HG02973 (cell line): ENCODE results near the gene NATD1.

Experiments
- ATAC-seq: cut with Tn5 transposase; IDR thresholded peaks from one replicate; pipeline ENCODE4 v1.9.1; 2021; ENCODE audit warnings: moderate library complexity; ENCODE audit not compliant: unreplicated experiment

The NATD1 gene

DNA sequence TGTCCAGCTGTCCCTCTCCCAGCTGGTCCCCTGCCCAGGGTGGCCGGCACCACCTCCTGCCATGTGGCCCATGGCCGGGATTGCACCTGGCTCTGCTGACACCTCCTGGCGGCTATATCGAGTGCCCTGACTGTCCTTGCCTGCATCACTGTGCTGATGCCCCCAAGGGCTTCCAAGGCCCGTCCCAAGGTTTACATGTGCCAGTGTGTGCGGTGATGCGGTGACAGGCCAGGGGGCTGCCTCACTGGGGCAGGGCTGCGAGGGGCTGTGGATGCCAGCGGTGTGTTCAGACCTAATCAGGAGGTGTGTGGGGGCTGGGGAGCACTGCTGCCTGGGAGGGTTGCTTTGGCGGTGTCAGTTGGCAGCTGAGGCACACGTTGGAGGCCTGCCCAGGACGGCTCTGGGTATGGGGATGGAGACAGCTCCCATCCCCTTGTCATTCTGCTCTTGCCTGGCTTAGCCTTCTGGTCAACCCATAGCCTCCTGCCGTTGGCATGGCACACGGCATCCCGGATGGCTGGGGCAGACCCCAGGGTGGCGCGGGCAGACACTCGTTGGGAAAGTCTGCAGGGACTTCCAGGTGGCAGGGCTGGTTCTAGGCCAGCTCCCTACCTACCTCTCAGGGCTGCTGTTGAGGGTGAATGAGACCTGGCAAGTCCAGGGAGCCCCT lies 36.8 kb upstream of the NATD1 start:
- ATAC-seq, result no peak

DNA sequence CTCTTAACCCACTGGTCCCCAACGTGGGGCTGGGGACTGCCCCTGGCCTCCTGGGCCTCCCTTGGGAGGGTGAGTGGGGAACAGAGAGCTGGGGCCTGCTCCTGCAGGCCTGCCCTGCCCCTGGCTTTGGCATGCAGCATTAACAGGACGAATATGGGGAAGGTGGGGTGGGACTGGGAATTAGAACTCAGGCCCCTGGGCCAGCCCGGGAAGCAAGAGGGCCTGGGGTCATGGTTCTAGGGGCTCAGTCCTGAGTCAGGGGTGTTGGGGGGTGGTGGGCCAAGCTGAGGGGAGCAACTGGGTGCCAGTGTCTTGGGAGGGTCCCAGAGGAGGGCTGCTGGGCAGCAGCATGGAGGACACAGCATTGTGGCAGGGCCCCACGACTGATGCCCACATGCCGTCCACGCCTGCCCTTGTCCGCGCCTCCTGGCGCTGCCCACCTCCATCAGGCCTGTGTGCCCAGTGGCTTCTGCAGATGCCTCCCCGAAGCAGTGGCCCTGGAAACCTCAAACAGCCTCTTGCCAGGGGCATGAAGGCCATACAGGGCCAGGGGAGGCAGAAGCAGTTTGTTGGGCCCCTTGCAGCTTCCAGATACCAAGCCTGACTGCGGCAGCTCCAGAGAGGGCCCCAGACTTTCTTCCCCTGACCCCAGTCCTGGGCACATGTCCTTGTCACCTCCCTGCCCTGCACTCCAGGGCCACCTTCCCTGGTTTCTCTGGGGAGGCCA lies 36.1 kb upstream of the NATD1 start:
- ATAC-seq, result no peak

DNA sequence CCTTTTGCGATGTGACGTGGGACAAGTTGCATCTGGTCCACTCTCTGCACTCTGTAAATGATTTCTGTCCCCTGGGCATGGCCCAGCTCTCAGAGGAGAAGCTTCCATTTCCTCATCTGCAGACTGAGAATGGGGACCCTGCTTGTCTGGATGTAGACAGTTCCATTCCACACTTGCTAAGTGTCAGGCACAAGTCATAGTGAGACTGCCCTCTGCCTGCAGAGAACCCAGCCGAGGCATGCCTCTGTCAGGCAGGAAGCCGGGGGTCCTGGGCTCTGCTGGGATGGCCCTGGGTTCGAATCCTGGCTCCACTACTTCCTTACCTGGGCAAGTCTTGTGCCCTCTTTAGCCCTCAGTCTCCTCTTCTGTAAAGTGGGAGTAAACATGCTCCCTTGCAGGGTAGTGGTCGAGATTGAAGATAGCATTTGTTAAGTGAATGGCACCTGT lies 35.4 kb upstream of the NATD1 start:
- ATAC-seq, result peak; percentile 8

DNA sequence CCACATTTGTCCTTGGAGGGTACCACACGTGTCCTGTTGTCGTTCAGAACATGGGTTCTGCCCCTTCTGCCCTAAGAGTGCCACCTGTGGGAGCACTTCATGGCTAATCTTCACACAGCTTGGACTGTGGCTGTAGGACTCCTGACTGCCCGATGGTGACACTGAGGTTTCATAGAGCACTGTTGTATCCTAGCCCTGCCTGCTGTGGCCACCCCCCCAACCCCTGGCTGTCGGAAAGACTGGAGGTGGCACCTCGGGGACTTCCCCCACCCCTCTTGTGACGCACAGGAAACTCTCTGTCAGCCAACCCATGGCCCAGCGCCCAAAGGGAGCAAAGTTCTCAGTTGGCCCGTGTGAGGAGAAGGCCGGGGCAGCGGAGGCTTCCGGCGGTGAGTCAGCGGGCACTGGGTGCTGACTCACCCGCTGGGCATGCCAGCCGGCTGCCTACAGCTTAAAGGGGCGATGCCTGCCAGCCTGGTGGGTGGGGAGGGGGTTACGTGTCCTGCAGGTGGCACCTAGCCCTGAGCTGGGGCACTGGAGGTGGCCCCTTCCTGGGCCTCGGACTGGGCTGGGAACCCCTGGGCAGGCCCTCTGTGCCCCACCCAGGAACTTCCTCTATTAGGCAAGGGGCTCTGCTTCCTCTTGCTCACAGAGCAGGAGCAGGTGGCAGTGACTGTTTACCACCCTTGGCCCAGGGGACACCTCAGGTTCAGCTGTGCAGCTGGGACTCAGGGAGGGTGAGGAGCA lies 34.7 kb upstream of the NATD1 start:
- ATAC-seq, result peak; percentile 21

DNA sequence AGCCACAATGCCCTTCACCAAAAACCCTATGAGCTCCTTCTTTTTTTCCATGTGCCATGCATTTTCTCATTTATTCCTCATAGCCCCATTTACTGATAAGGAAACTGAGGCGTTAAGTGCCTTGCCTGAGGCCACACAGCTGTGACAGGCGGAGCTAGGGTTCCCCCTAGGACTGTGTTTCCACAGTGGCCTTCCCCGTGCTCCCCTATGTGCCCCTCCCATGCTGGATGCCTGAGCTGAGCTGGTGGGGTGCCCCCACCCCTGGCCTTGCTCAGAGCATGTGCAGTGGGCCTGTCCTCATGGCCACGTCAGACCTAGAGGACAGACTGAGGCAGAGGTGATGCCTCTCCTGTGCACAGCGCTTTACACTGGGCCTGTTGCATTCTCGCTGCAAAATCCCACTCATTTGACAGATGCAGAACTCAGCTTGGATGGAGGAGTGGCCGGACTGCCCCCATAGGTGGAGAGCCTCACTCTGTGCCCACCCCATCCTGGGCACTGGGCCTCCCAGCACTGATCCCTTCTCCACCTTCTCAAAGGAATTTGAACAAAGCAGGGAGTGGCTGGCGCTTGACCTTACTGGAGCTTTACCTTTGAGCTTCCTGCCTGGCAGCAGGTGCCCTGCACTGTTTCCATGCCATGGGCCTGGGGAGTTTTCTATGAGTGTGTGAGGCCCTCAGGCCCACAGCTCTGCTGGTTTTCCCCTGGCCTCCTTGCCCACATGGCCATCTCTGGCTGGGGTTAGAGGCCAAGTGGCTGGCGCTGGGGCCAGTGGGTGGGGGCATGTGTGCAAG lies 33.9 kb upstream of the NATD1 start:
- ATAC-seq, result no peak

DNA sequence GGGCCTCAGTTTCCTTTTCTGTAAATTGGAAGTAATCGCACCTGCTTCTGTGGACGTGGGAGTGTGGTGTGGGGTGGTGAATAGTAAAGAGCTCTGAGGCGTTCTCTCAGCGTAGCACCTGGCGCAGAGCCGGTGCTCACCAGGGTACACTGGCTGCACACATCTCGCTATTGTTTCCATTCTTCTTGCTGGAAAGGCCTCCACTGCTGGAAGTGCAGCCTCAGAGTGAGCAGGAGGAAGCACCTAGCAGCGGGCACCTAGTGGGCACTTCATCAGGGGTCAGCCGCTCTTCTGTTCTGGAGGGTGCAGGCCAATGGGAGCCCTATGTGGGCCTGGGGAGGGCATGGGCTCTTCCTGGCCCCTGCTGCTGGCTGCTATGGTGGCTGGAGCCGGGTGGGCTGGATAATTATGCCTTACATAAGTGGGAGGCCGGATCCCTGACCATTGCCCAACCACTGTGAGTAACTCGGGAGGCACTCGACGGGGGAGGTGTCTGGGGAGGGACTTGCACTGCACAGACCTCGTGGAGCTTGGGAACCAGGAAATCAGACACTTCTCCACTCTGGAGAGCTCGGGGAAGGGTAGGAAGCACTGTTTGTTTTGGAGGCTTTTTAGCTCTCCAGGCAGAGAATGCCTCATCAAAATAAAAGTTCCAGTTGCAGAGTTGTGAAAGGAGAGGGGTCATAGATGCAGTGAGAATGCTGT lies 33.0 kb upstream of the NATD1 start:
- no peak for ATAC-seq

DNA sequence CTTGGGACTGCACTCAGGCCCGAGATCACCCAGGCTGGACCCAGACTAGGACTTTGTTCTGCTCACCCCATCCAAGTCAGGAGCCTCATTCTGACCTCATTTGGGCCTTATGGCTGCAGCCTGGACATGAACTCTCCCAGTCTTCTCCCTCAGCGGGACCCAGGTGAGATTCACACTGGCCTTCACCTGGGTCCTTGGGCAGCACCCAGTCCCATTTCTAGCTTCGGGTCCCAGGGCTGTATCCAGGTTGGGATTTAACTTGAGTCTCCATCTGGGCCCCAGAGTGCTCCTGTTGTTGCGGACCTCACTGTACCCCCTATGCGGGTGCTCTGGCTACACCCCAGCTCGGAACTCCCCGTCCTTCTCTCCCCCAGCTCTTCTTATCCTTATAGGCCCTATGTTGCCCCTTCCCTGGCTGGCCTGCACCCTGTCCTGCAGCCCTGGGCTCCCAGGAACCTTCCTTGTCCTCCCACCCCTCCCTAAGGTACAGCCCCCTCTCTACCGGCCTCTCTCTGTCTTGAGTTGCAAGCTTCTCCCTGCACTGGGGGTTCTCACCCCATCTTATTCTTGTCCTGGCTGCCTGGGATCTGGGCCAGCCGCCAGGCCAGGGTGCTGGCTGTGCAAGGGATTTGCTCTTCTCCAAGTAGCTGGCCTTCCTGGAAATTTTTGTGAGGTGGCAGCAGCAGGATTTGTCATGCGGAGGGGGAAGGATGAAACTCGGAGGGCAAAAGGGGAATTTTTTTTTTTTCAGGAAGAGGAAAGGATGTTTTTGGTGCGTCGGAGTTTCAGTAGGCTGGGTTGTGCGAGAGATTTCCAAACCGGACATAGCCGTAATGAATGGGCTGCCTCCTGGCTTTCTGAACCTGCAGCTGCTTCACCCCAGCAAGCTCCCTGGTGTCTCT lies 32.2 kb upstream of the NATD1 start:
- ATAC-seq, result no peak

DNA sequence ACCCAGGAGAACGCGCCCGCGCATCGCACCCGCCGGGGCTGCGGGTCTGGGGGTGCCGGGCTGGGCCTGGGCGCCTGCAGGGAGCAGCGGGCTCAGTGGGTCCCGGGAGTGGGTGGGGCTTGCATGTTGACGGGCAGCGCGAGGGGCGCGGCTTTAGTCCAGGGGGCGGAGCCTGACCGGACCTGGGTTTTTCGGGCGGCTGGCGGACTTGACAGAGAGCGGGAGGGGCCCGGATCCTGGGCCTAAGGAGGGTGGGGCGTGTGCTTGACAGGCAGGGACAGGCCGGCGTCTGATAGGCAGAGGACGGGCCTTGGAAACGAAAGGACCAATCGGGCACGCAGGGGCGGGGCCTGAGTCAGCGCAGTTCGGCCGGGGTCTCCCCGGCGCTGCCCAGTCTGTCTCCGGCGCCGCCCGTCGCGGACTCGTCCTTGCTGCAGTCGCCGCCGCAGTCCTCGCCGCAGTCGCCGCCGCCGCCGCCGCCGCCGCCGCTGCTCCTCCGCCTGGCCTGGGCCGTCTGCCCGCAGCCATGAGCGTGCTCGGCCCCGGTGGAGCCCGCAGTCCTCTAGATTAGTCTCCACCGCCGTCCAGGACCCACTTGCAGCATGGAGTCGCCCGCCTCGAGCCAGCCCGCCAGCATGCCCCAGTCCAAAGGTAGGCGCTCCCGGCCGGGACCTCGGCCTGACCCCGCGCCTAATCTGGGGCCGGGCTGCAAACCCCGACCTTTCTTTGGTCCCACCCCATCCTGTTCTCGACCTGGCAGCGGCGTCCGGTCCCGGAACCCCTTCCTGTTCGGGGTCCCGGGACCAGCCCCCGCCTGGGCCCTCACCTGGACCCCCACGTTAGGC lies 31.3 kb upstream of the NATD1 start, which contains the start of gene MAP2K3:
Gene MAP2K3 (plus strand): TSS at position 393 of the 845 bp plus-strand sequence. CDS start 210 bp downstream, at position 603.
- ATAC-seq, result peak; percentile 78

DNA sequence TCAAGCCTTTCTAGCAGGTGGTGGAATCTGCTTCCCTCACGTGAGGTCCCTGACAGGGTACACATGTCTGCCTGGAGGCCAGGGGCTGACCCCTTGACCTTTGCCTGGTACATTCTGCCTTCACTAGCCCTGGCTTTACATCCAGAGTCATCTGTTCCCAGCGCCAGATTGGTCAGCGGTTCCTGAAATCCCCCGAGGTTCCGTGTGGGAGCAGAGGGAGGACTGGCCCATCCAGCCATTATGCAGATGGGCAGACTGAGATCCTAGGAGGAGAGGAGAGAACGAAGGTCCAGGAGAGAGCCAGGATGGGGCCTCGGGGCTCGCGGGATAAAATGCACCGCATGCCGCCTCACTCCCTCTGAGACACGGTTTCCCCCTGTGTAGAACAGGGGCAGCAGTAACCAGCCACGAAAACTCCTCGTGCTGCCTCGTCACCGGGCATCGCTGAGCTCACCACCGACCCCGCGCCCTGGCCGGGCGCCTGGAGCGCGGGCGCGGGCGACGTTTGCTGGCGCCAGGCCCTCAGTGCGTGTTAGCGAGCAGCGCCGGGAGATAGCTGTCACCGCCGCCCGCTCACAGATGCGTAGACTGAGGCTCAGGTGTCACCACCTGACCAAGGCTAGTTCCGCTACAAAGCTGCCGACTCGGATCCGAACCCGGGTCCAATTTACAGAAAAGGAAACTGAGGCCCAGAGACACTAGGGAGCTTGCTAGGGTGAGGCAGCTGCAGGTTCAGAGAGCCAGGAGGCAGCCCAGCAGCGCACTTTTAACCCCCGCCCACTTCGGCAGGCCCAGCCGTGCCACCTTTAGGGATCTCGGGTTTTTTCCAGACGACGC lies 30.5 kb upstream of the NATD1 start:
- ATAC-seq, result peak; percentile 4

DNA sequence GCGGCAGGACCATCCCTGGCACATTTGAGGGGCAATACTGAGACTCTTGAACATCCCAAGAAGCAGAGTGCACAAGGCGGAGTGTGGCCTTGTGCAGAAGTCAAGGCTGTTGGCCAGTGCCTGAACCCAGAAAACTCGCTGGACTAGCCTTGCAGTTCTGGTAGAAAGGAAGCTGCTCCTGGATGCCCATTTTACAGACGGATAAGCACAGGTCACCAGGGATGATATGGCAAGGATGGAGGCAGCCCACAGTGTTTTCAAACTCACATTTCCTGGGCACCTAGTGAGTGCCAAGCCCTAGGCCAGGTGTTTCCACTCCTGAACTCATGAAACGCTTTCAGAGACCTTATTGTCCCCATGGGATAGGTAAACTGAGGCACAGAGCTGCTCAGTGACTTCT lies 29.6 kb upstream of the NATD1 start:
- ATAC-seq, result no peak

DNA sequence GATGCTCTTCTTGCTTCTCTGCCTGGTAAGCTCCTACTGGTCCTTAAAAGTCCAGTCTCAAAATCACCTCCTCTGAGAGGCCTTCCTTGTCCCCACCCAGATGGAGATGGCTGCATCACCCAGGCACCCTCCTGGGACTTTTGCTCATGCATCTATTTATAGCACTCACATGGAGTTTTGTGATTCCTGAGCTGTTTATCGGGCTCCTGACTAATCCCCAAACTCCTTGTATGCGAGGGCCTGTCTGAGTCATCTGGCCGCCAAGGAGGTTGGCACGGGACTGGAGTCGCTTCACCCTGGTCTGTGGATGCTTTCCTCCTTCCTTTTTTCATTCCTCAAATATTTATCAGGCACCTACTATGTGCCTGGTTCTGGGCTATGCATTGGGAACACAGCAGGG lies 29.0 kb upstream of the NATD1 start:
- ATAC-seq, result no peak

DNA sequence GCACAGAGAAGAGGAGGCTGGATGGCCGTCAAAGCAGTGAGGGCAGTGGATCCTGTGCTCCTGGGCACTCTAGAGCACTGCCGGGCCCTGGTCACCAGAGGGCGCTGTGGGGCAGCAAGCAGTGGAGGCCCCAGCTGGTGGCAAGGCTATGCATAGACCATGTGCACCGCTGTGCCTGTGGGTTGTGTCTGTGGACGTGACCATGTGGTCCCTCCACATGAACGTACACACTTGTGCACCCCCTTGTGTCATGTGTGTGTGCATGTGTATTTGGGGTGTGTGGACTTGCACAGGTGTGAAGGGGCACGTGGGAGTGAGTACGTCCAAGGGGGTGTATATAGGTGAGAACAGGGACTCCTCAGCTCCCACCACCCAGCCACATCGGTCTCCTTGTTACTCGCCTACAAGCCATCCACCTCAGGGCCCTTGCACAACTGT lies 26.9 kb upstream of the NATD1 start:
- peak; percentile 33 for ATAC-seq

DNA sequence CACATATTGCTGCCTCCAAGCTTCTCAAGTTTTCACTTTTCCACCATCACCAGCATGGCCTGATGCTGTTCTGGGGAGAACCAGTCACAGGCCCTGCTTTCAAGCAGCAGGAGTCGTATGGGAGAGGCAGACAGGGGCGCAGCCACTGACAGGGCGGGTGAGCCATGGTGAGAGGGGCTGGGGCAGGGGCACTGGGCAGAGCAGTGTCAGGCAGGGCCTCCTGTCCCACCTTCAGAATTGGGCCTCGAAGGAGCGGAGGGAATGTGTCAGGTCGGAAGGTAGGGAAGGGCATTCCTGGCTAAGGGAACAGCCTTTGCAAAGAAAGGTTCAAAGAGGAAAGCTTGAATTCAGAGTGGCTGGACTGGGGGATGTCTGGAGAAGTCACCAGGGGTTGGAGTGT lies 26.4 kb upstream of the NATD1 start:
- no peak for ATAC-seq

DNA sequence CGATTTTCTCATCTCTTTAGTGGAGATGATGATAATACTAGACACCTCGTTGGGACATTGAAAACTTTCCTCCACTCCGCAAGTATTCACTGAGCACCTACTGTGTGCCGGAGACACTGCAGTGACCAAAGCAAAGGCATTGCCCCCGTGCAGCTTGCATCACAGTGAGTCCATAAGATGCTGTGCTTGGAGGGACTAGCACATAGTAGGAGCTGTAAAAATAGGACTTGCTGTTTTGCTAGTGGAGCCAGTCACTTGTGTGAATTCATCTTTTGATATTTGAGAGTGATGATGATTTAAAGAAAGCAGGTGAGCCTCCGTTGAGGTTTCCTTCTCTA lies 26.0 kb upstream of the NATD1 start:
- ATAC-seq, result no peak

DNA sequence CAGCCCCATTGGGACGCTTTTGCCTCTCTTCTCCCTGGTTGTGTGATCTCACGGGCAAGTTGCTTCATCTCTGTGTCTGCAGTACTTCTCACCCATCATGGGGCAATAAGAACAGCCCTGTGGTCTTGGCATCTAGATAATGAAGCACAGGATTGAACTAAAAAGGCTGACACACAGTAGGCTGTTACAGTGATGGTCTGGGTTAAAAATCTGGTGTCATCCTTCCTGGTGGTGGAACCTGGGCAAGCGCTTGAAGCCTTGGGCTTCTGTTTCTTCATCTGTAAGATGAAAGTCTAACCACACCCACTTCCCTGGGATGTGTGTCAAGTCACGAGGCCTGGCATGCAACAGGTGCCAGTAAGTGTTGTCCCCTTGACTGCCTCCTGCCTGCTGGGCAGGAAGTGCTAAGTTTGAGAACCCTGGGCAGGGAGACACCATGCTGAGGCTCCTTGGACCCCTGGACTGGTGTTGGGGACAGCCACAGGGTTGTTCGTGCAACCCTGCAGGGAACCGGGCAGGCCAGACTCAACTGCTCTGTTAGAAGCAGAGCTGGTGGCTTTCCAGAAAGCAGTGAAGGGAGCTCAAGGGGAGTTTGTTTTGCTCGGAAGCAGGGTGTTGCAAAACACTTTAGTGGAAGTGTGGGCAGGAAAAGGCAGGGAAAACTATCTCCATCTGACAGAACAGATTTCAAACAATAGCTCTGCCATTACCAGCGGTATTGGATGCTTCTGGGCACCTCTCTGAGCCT lies 25.4 kb upstream of the NATD1 start:
- no peak for ATAC-seq

DNA sequence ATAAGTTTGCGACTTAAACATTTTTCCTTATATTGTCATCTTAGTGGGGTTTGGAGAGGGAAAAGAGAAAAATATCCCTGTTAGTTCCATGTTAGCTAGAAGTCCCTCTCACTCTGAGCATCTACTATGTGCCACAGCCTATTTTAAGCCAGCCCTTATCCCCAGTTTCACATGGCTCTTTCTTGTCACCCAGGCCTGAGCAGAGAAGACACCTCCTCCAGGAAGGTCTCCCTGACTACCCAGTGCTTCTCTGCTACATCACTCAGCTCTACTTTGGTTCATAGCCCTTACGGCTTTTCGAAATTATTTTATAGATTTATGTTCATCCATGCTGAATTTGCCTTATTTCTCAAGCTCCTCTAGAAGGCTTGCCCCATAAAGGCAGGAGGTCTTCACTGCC lies 24.1 kb upstream of the NATD1 start:
- no peak for ATAC-seq

DNA sequence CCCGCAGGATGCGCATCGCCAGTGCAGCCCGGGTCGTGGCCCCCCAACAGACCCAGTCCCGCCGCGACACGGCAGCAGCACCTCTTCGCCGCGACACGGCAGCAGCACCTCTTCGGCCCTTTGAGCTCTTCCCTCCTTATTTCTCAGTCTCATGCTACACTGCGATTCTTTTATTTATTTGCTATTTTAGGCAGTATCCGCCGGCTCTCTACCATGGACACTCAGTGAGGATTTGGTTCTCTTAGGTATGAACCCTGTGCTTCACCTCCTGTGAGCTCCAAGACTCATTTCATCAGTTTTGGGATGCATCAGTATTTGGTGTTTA lies 23.0 kb upstream of the NATD1 start:
- ATAC-seq, result no peak
